HepG2 (cell line): ENCODE measurements around the gene RAD23A. TPM values are rescaled to one million over a fixed set of nuclear protein-coding genes. Genes with fewer than 3 reads are reported as not detected.

Source experiments
- ARHGAP35 ChIP-seq: sonication (generic); formaldehyde crosslinking; IDR thresholded peaks from 2 replicates; pipeline ENCODE4 v1.9.0; 2022; ENCODE audit warnings: mild to moderate bottlenecking, inconsistent platforms, moderate library complexity, missing genetic modification reagents, borderline replicate concordance
- CCDC6 ChIP-seq: sonication (generic); formaldehyde crosslinking; IDR thresholded peaks from 2 replicates; pipeline ENCODE4 v1.8.1; 2022; ENCODE audit warnings: mild to moderate bottlenecking, missing genetic modification reagents, moderate library complexity
- FOXA3 ChIP-seq: IDR thresholded peaks from 2 replicates; pipeline ENCODE4 v1.6.1; 2016; ENCODE audit warnings: missing genetic modification reagents, missing compliant biosample characterization
- KAT2B ChIP-seq: fragments of 150-350 bp; IDR thresholded peaks from 2 replicates; pipeline ENCODE4 v1.6.1; 2014; ENCODE audit warnings: low read depth, low read length, borderline replicate concordance
- KDM2A ChIP-seq: sonication (generic); formaldehyde crosslinking; IDR thresholded peaks from 2 replicates; pipeline ENCODE4 v1.4.0; 2020; ENCODE audit warnings: low read depth, missing genetic modification reagents, borderline replicate concordance
- MTERF4 ChIP-seq: sonication (generic); formaldehyde crosslinking; IDR thresholded peaks from 2 replicates; pipeline ENCODE4 v1.8.0; 2023; ENCODE audit warnings: mild to moderate bottlenecking, missing genetic modification reagents
- MXD1 ChIP-seq: sonication (generic); formaldehyde crosslinking; IDR thresholded peaks from 2 replicates; pipeline ENCODE4 v1.4.0; 2020; ENCODE audit warnings: mild to moderate bottlenecking, missing genetic modification reagents
- MYPOP ChIP-seq: sonication (generic); formaldehyde crosslinking; IDR thresholded peaks from 2 replicates; pipeline ENCODE4 v1.8.1; 2023; ENCODE audit warnings: mild to moderate bottlenecking, moderate library complexity, missing genetic modification reagents
- NFIC ChIP-seq: IDR thresholded peaks from 2 replicates; pipeline ENCODE4 v1.6.1; 2012; ENCODE audit warnings: mild to moderate bottlenecking, low read length, inconsistent platforms
- POLR2AphosphoS5 ChIP-seq: IDR thresholded peaks from 2 replicates; pipeline ENCODE4 v1.6.1; 2012; ENCODE audit warnings: low read depth, low read length
- RBFOX2 ChIP-seq: fragments of 200-400 bp; formaldehyde crosslinking; IDR thresholded peaks from 2 replicates; pipeline ENCODE4 v1.6.1; 2017; ENCODE audit warnings: low read depth, mild to moderate bottlenecking, low read length
- SP4 ChIP-seq: sonication (generic); formaldehyde crosslinking; IDR thresholded peaks from 2 replicates; pipeline ENCODE4 v1.8.1; 2023; ENCODE audit warnings: mild to moderate bottlenecking, missing genetic modification reagents
- TFDP1 ChIP-seq: IDR thresholded peaks from 2 replicates; pipeline ENCODE4 v1.6.1; 2016; ENCODE audit warnings: missing compliant biosample characterization, missing genetic modification reagents, borderline replicate concordance
- THYN1 ChIP-seq: sonication (generic); formaldehyde crosslinking; IDR thresholded peaks from 2 replicates; pipeline ENCODE4 v1.8.1; 2023; ENCODE audit warnings: low read depth, mild to moderate bottlenecking, moderate library complexity, missing genetic modification reagents, borderline replicate concordance
- TOPORS ChIP-seq: sonication (generic); formaldehyde crosslinking; IDR thresholded peaks from 2 replicates; pipeline ENCODE4 v1.8.0; 2023; ENCODE audit warnings: mild to moderate bottlenecking, missing genetic modification reagents
- ZBTB7B ChIP-seq: sonication (generic); formaldehyde crosslinking; IDR thresholded peaks from 2 replicates; pipeline ENCODE4 v1.4.0; 2020; ENCODE audit warnings: missing genetic modification reagents
- ZFP91 ChIP-seq: sonication (generic); formaldehyde crosslinking; IDR thresholded peaks from 2 replicates; pipeline ENCODE4 v1.9.0; 2022; ENCODE audit warnings: missing genetic modification reagents, mild to moderate bottlenecking, borderline replicate concordance
- ZNF207 ChIP-seq: fragments of 450-650 bp; IDR thresholded peaks from 2 replicates; pipeline ENCODE4 v1.6.1; 2016; ENCODE audit warnings: antibody characterized with exemption, borderline replicate concordance
- ZNF263 ChIP-seq: sonication (generic); formaldehyde crosslinking; IDR thresholded peaks from 2 replicates; pipeline ENCODE4 v1.4.0; 2020; ENCODE audit warnings: missing genetic modification reagents
- ZNF44 ChIP-seq: sonication (generic); formaldehyde crosslinking; IDR thresholded peaks from 2 replicates; pipeline ENCODE4 v1.5.1; 2020; ENCODE audit warnings: mild to moderate bottlenecking, missing genetic modification reagents
- ZNF512B ChIP-seq: sonication (generic); formaldehyde crosslinking; IDR thresholded peaks from 2 replicates; pipeline ENCODE4 v1.5.1; 2020; ENCODE audit warnings: missing genetic modification reagents, mild to moderate bottlenecking, borderline replicate concordance
- ZNF672 ChIP-seq: sonication (generic); formaldehyde crosslinking; IDR thresholded peaks from 2 replicates; pipeline ENCODE4 v1.8.1; 2022; ENCODE audit warnings: missing genetic modification reagents
- polyA plus RNA-seq, 8 experiments: library from polyadenylated mRNA; depleted of rRNA in 3 of 8; stranded (reverse) in 7 of 8; unstranded in 1 of 8; fragments of >200 nt; fragmentation: Illumina TruSeq in 4 of 8; extraction: Trizol in 4 of 8; gene quantifications; 2 replicates each; pipeline versions ENCODE4 v1.2.1 to v1.2.3, GENCODE V29; 2011 to 2016; ENCODE audit warnings: low read depth in 4 of 8, missing spikeins in 1 of 8, mixed read lengths in 1 of 8; ENCODE audit not compliant: insufficient read depth in 1 of 8
- total RNA-seq, 5 experiments: library from RNA; depleted of rRNA; stranded (reverse); fragments of >200 nt; fragmentation: Illumina TruSeq; extraction: Trizol; gene quantifications; 2 replicates each; pipeline ENCODE4 v1.2.3, GENCODE V29; 2016; ENCODE audit warnings: low read depth in 1 of 5

RAD23A gene
- total and polyA plus RNA-seq, 2 of the 13 experiments (the other 11 are each of a cell fraction or from before 2014, with no cell fraction given): 42.5 to 54.2 TPM

GRCh38 chr19:12945479-12946091 is at the start of gene RAD23A (continued):
- TF ChIP-seq MTERF4 (CRISPR knock-in tag) (no peak), FOXA3 (CRISPR knock-in tag) (peak; percentile 45), ZFP91 (CRISPR knock-in tag) (peak; percentile 82), ZBTB7B (CRISPR knock-in tag) (no peak; the same call in 1 of the 2 replicates), ZNF263 (CRISPR knock-in tag) (peak; percentile 58), TFDP1 (CRISPR knock-in tag) (peak; percentile 95), ZNF44 (CRISPR knock-in tag) (peak; percentile 72; the same call in 1 of the 2 replicates), KAT2B (no peak), NFIC (no peak), CCDC6 (CRISPR knock-in tag) (peak; percentile 64; the same call in 1 of the 2 replicates), RBFOX2 (peak; percentile 99), KDM2A (peak; percentile 99), MXD1 (peak; percentile 80), ZNF512B (CRISPR knock-in tag) (no peak), TOPORS (CRISPR knock-in tag) (no peak), ZNF207 (no peak), ARHGAP35 (CRISPR knock-in tag) (peak; percentile 79; the same call in 1 of the 2 replicates), SP4 (CRISPR knock-in tag) (peak; percentile 91), ZNF672 (no peak), POLR2AphosphoS5 (peak; percentile 64), THYN1 (CRISPR knock-in tag) (no peak), MYPOP (peak; percentile 91)
